OCI-LY1 (cell line): Measurements from ENCODE around the gene PAK5.

Source experiments
- H2AFZ ChIP-seq: fragments of 200-600 bp; sonication (generic), shearing (Covaris generic); 2 replicates; pipeline ENCODE4 v1.6.0; 2014; ENCODE audit warnings: antibody characterized with exemption, mild to moderate bottlenecking, low read length
- H3F3A ChIP-seq: fragments of 200-600 bp; sonication (generic), shearing (Covaris generic); 2 replicates; pipeline ENCODE4 v1.6.0; 2014; ENCODE audit warnings: mild to moderate bottlenecking, antibody characterized with exemption, low read length, moderate library complexity; ENCODE audit not compliant: insufficient read depth
- H3K27ac ChIP-seq: fragments of 200-600 bp; sonication (generic); 2 replicates; pipeline ENCODE4 v1.5.1; 2014; ENCODE audit warnings: low read length, mixed run types, mild to moderate bottlenecking, low read depth; ENCODE audit not compliant: poor library complexity, severe bottlenecking
- H3K27me3 ChIP-seq: fragments of 200-600 bp; sonication (generic); 2 replicates; pipeline ENCODE4 v1.6.0; 2014; ENCODE audit warnings: antibody characterized with exemption, mild to moderate bottlenecking, low read length, moderate library complexity; ENCODE audit not compliant: insufficient read depth
- H3K36me3 ChIP-seq: fragments of 200-600 bp; sonication (generic); 2 replicates; pipeline ENCODE4 v1.6.1; 2014; ENCODE audit warnings: mild to moderate bottlenecking, antibody characterized with exemption, low read length, moderate library complexity, mixed read lengths; ENCODE audit not compliant: insufficient read depth
- H3K4me1 ChIP-seq: fragments of 200-600 bp; sonication (generic); 2 replicates; pipeline ENCODE4 v1.5.1; 2014; ENCODE audit warnings: mild to moderate bottlenecking, low read length, moderate library complexity; ENCODE audit not compliant: insufficient read depth, severe bottlenecking
- H3K4me2 ChIP-seq: fragments of 200-600 bp; sonication (generic), shearing (Covaris generic); 2 replicates; pipeline ENCODE4 v1.6.1; 2014; ENCODE audit warnings: low read length
- H3K4me3 ChIP-seq: fragments of 200-600 bp; sonication (generic); 2 replicates; pipeline ENCODE4 v1.5.1; 2014; ENCODE audit warnings: low read length, low read depth, mild to moderate bottlenecking, mixed read lengths; ENCODE audit not compliant: poor library complexity, severe bottlenecking
- H3K79me2 ChIP-seq: fragments of 200-600 bp; shearing (Covaris generic); 2 replicates; pipeline ENCODE4 v1.6.1; 2016; ENCODE audit warnings: mixed run types, low read length, mixed read lengths; ENCODE audit not compliant: insufficient read depth
- H3K9ac ChIP-seq: fragments of 200-600 bp; sonication (generic), shearing (Covaris generic); 2 replicates; pipeline ENCODE4 v1.6.1; 2014; ENCODE audit warnings: mild to moderate bottlenecking, low read length, mixed read lengths
- H3K9me2 ChIP-seq: fragments of 200-600 bp; sonication (generic), shearing (Covaris generic); 2 replicates; pipeline ENCODE4 v1.6.1; 2014; ENCODE audit warnings: low read depth, mild to moderate bottlenecking, low read length, mixed read lengths
- H3K9me3 ChIP-seq: fragments of 200-600 bp; shearing (Covaris generic); 2 replicates; pipeline ENCODE4 v1.6.1; 2014; ENCODE audit warnings: low read length, mixed read lengths
- H4K20me1 ChIP-seq: fragments of 200-600 bp; sonication (generic), shearing (Covaris generic); 2 replicates; pipeline ENCODE4 v1.6.0; 2016; ENCODE audit warnings: mild to moderate bottlenecking, low read length; ENCODE audit not compliant: insufficient read depth
- EZH2 ChIP-seq: fragments of 200-600 bp; sonication (generic), shearing (Covaris generic); IDR thresholded peaks from 2 replicates; pipeline ENCODE4 v1.8.0; 2017; ENCODE audit warnings: borderline replicate concordance, mixed run types, mild to moderate bottlenecking, antibody characterized with exemption, low read length, moderate library complexity, mixed read lengths
- TF ChIP-seq, protein P1 (sequence below): fragments of 200-600 bp; sonication (generic), shearing (Covaris generic); IDR thresholded peaks from 2 replicates; pipeline ENCODE4 v1.5.1; 2017; ENCODE audit warnings: mild to moderate bottlenecking, antibody characterized with exemption, low read length, moderate library complexity, mixed read lengths

The PAK5 gene

DNA sequence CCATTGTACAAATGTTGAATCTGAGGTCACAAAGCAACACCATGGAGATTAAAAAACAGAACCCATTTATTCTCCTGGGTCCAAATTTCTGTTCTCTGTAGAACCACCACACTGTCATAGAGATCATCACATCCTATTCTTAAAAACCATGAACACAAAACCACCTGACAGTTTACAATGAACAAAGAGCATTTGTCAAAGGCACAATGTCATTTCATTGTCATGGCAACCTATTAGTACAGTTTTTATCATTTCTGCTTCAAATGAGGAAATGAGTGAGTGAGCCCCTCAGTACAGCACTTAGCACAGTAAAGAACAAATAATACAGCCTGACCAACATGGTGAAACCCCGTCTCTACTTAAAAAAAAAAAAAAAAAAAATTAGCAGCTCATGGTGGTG, 347.6 kb downstream of the PAK5 start:
- H3K9ac ChIP-seq, result no peak overlapping the region
- H3K36me3 ChIP-seq, result no peaks in the 10 kb centered on the region
- H3K27ac ChIP-seq, result no peak overlapping the region
- no peaks in the 10 kb centered on the region for H3K79me2 ChIP-seq
- H3K9me2 ChIP-seq, result no peaks in the 10 kb centered on the region
- no peak overlapping the region for H3K4me2 ChIP-seq
- no peaks in the 10 kb centered on the region for H4K20me1 ChIP-seq
- TF ChIP-seq, protein P1, sequence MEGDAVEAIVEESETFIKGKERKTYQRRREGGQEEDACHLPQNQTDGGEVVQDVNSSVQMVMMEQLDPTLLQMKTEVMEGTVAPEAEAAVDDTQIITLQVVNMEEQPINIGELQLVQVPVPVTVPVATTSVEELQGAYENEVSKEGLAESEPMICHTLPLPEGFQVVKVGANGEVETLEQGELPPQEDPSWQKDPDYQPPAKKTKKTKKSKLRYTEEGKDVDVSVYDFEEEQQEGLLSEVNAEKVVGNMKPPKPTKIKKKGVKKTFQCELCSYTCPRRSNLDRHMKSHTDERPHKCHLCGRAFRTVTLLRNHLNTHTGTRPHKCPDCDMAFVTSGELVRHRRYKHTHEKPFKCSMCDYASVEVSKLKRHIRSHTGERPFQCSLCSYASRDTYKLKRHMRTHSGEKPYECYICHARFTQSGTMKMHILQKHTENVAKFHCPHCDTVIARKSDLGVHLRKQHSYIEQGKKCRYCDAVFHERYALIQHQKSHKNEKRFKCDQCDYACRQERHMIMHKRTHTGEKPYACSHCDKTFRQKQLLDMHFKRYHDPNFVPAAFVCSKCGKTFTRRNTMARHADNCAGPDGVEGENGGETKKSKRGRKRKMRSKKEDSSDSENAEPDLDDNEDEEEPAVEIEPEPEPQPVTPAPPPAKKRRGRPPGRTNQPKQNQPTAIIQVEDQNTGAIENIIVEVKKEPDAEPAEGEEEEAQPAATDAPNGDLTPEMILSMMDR, result no peak
- no peak for TF ChIP-seq EZH2
- H3F3A ChIP-seq, result no peaks in the 10 kb centered on the region
- H3K4me3 ChIP-seq, result no peak overlapping the region
- H2AFZ ChIP-seq, result no peak overlapping the region
- H3K9me3 ChIP-seq, result no peaks in the 10 kb centered on the region
- no peaks in the 10 kb centered on the region for H3K4me1 ChIP-seq
- no peaks in the 10 kb centered on the region for H3K27me3 ChIP-seq

DNA sequence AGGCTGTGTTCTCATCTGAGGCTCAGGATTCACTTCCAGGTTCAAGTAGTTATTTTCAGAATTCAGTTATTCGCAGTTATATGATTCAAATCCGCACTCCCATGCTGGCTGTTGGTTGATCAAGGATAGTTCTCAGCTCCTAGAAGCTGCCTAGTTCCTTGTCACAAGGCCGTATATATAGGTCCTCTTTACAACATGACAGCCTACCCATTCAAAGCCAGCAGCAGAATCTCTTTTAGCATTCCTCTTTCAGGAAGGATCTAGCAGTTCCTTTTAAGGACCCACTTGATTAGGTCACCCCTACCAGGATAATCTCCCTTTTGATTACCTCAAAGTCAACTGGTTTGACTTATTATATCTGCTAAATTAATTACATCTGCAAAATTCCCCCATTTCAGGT, 348.2 kb downstream of the PAK5 start:
- H3K4me1 ChIP-seq, result no peaks in the 10 kb centered on the region
- no peak overlapping the region for H3K9ac ChIP-seq
- no peak overlapping the region for H3K4me2 ChIP-seq
- no peaks in the 10 kb centered on the region for H3K9me3 ChIP-seq
- H3F3A ChIP-seq, result no peaks in the 10 kb centered on the region
- H3K36me3 ChIP-seq, result no peaks in the 10 kb centered on the region
- H4K20me1 ChIP-seq, result no peaks in the 10 kb centered on the region
- H3K9me2 ChIP-seq, result no peaks in the 10 kb centered on the region
- no peak overlapping the region for H3K4me3 ChIP-seq
- H2AFZ ChIP-seq, result no peak overlapping the region
- no peak overlapping the region for H3K27ac ChIP-seq
- TF ChIP-seq, protein P1, result no peak
- TF ChIP-seq EZH2, result no peak
- no peaks in the 10 kb centered on the region for H3K27me3 ChIP-seq
- no peaks in the 10 kb centered on the region for H3K79me2 ChIP-seq

DNA sequence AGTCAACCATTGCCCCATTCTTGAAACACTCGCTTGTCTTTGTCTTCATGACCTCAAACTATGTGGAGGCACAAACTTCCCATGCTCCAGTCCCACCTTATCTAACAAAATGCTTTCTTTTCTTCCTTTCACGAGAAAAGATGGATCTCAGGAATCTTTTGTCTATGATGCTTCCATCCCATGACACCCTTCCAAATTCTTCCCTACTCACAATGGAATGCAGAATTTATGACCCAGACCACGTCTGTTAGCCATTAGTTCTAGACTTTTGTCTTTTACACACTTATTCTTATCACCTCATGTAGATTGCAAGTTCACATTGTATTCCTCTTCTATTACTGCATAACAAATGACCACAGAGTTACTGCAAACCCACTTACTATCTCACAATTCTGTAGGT, 348.7 kb downstream of the PAK5 start:
- no peaks in the 10 kb centered on the region for H3K9me3 ChIP-seq
- no peaks in the 10 kb centered on the region for H3K9me2 ChIP-seq
- no peaks in the 10 kb centered on the region for H3K27me3 ChIP-seq
- H4K20me1 ChIP-seq, result no peaks in the 10 kb centered on the region
- no peaks in the 10 kb centered on the region for H3F3A ChIP-seq
- H2AFZ ChIP-seq, result no peak overlapping the region
- H3K4me3 ChIP-seq, result no peak overlapping the region
- H3K79me2 ChIP-seq, result no peaks in the 10 kb centered on the region
- H3K27ac ChIP-seq, result no peak overlapping the region
- no peaks in the 10 kb centered on the region for H3K36me3 ChIP-seq
- no peaks in the 10 kb centered on the region for H3K4me1 ChIP-seq
- no peak for TF ChIP-seq EZH2
- TF ChIP-seq, protein P1, result no peak
- H3K9ac ChIP-seq, result no peak overlapping the region
- H3K4me2 ChIP-seq, result no peak overlapping the region
